ENCODE results near the gene TAF5.
A peak's percentile ranks its signal among the peaks of the same experiment; 100 is the strongest.
"Not testable (repeated sequence)": the region's sequence is repeated elsewhere in the genome, so short reads cannot be mapped to it uniquely, and the experiment has no call there.

The TAF5 gene

GRCh38 chr10:103396789-103397087 is 29.0 kb downstream of the TAF5 start:
- POLR2A ChIA-PET: interaction anchor here (0.6 to 1.4 kb wide), 4 partner anchors 13 to 28 kb away, joined by 3 to 8 read pairs (median 4); partner anchors contain the start of gene TAF5
- no peak for TF ChIP-seq CTCF (IDR thresholded peaks at IDR 0.05; ENCODE audit: insufficient read depth, low read length, missing control alignments)
- CTCF ChIA-PET: interaction anchor here (1.0 to 2.3 kb wide), 4 partner anchors 9 to 17 kb away, joined by 3 to 6 read pairs (median 3); no protein-coding TSS in a partner anchor
- peak overlapping the region; percentile 95 for H3K4me3 ChIP-seq (ENCODE audit: low read depth, low read length)
- DNase-seq (ENCODE audit: low read depth, low spot score): no peak

- CTCF ChIA-PET: interaction anchor here (1.3 to 11.1 kb wide), 5 partner anchors 13 to 89 kb away, joined by 3 to 87 read pairs (median 6); no protein-coding TSS in a partner anchor
- no peak for DNase-seq (ENCODE audit: low read depth, low spot score)
- no peak for TF ChIP-seq CTCF (IDR thresholded peaks at IDR 0.05; ENCODE audit: insufficient read depth, low read length, missing control alignments)
- POLR2A ChIA-PET: interaction anchor here (0.6 to 1.4 kb wide), 2 partner anchors 23 to 29 kb away, joined by 3 to 8 read pairs; partner anchors contain the start of gene TAF5
- H3K4me3 ChIP-seq (ENCODE audit: low read depth, low read length): peak overlapping the region; percentile 95
These were observed 29.5 kb downstream of the TAF5 start for GRCh38 chr10:103397191-103397825.

GRCh38 chr10:103413564-103413963 is 45.8 kb downstream of the TAF5 start:
- no peak overlapping the region for H3K4me3 ChIP-seq (ENCODE audit: low read depth, low read length)
- no peak for DNase-seq (ENCODE audit: low read depth, low spot score)
- ChIA-PET CTCF (interaction anchor here (1.1 to 12.2 kb wide), 5 partner anchors 18 to 179 kb away, joined by 3 to 250 read pairs (median 6); partner anchors contain the start of genes ATP5MK and PDCD11), POLR2A (interaction anchor here (1.3 kb wide), 1 partner anchor 11 kb away, joined by 3 read pairs; no protein-coding TSS in a partner anchor)
- no peak for TF ChIP-seq CTCF (IDR thresholded peaks at IDR 0.05; ENCODE audit: insufficient read depth, low read length, missing control alignments)

GRCh38 chr10:103415581-103415980 is 47.8 kb downstream of the TAF5 start:
- TF ChIP-seq CTCF (IDR thresholded peaks at IDR 0.05; ENCODE audit: insufficient read depth, low read length, missing control alignments): no peak
- ChIA-PET CTCF (interaction anchor here (0.9 to 12.2 kb wide), 19 partner anchors 11 to 180 kb away, joined by 3 to 250 read pairs (median 9); partner anchors contain the start of gene NEURL1), POLR2A (no interaction called here)
- DNase-seq (ENCODE audit: low read depth, low spot score): no peak
- H3K4me3 ChIP-seq (ENCODE audit: low read depth, low read length): no peak overlapping the region

GRCh38 chr10:103416436-103417147 is 48.8 kb downstream of the TAF5 start:
- no peak overlapping the region for H3K4me3 ChIP-seq (ENCODE audit: low read depth, low read length)
- CTCF ChIA-PET: interaction anchor here (0.6 to 12.2 kb wide), 24 partner anchors 10 to 179 kb away, joined by 3 to 250 read pairs (median 8); partner anchors contain the start of genes ATP5MK, CALHM2 and NEURL1
- peak; percentile 46 for TF ChIP-seq CTCF (IDR thresholded peaks at IDR 0.05; ENCODE audit: insufficient read depth, low read length, missing control alignments)
- DNase-seq (ENCODE audit: low read depth, low spot score): no peak
- POLR2A ChIA-PET: interaction anchor here (0.7 kb wide), 1 partner anchor 20 kb away, joined by 3 read pairs; the partner anchor contains the start of genes ATP5MK and PDCD11

GRCh38 chr10:103417148-103417469 is 49.3 kb downstream of the TAF5 start:
- POLR2A ChIA-PET: interaction anchor here (0.7 kb wide), 1 partner anchor 21 kb away, joined by 3 read pairs; the partner anchor contains the start of genes ATP5MK and PDCD11
- CTCF ChIA-PET: interaction anchor here (0.7 to 12.2 kb wide), 20 partner anchors 9 to 178 kb away, joined by 3 to 250 read pairs (median 10); partner anchors contain the start of genes ATP5MK, CALHM2 and NEURL1

More at GRCh38 chr10:103417148-103417469, 49.3 kb downstream of the TAF5 start:
- not testable (repeated sequence) for DNase-seq (ENCODE audit: low read depth, low spot score); H3K4me3 ChIP-seq (ENCODE audit: low read depth, low read length)

All from AG04449 (cell line).